Astrocyte (in vitro differentiated cells and primary cell): ENCODE measurements around the gene CAPNS1. TPM values are rescaled to one million over a fixed set of nuclear protein-coding genes. Genes with fewer than 3 reads are reported as not detected.
"Not testable (repeated sequence)": the region's sequence is repeated elsewhere in the genome, so short reads cannot be mapped to it uniquely, and the experiment has no call there.

Experiments used
- DNase-seq: peaks from one replicate; pipeline ENCODE4 v3.0.0-alpha.2; 2010; ENCODE audit warnings: low read depth
- FAIRE-seq: peaks from 2 replicates; lab custom pipeline; 2011; peaks lifted over from hg19 to GRCh38; lab: Jason Lieb, UNC
- H2AFZ ChIP-seq: 2 replicates; pipeline ENCODE4 v1.6.0; 2012; ENCODE audit warnings: low read depth, low read length, inconsistent platforms
- H3K27ac ChIP-seq: 2 replicates; pipeline ENCODE4 v1.5.1; 2011; ENCODE audit warnings: low read depth, low read length, inconsistent platforms
- H3K27me3 ChIP-seq: 2 replicates; pipeline ENCODE4 v1.6.0; 2011; ENCODE audit warnings: low read length, inconsistent platforms; ENCODE audit not compliant: insufficient read depth
- H3K36me3 ChIP-seq: 2 replicates; pipeline ENCODE4 v1.5.1; 2011; ENCODE audit warnings: low read length, inconsistent platforms; ENCODE audit not compliant: insufficient read depth
- H3K4me1 ChIP-seq: 2 replicates; pipeline ENCODE4 v1.5.1; 2011; ENCODE audit warnings: low read length, inconsistent platforms; ENCODE audit not compliant: insufficient read depth
- H3K4me2 ChIP-seq: 2 replicates; pipeline ENCODE4 v1.6.0; 2012; ENCODE audit warnings: low read length, inconsistent platforms
- H3K4me3 ChIP-seq: 2 replicates; pipeline ENCODE4 v1.5.1; 2011; ENCODE audit warnings: low read depth, mild to moderate bottlenecking, low read length, inconsistent platforms; ENCODE audit not compliant: insufficient read depth
- H3K79me2 ChIP-seq: 2 replicates; pipeline ENCODE4 v1.6.0; 2012; ENCODE audit warnings: mild to moderate bottlenecking, low read length, inconsistent platforms; ENCODE audit not compliant: insufficient read depth
- H3K9ac ChIP-seq: 2 replicates; pipeline ENCODE4 v1.6.0; 2012; ENCODE audit warnings: mild to moderate bottlenecking, low read length, inconsistent platforms
- H3K9me3 ChIP-seq: 2 replicates; pipeline ENCODE4 v1.5.1; 2012; ENCODE audit warnings: low read depth, mild to moderate bottlenecking, low read length, inconsistent platforms; ENCODE audit not compliant: insufficient read depth
- H4K20me1 ChIP-seq: 2 replicates; pipeline ENCODE4 v1.6.0; 2012; ENCODE audit warnings: low read length, inconsistent platforms; ENCODE audit not compliant: insufficient read depth
- H3K27ac Mint-ChIP-seq: one replicate; pipeline ENCODE4 v1.8.0; 2021; ENCODE audit warnings: mild to moderate bottlenecking, mixed read lengths; ENCODE audit not compliant: unreplicated experiment
- H3K27me3 Mint-ChIP-seq: one replicate; pipeline ENCODE4 v1.8.0; 2021; ENCODE audit warnings: low read depth, mixed read lengths; ENCODE audit not compliant: unreplicated experiment
- H3K36me3 Mint-ChIP-seq: one replicate; pipeline ENCODE4 v1.8.0; 2021; ENCODE audit warnings: low read depth, mixed read lengths; ENCODE audit not compliant: unreplicated experiment
- H3K4me1 Mint-ChIP-seq: one replicate; pipeline ENCODE4 v1.8.0; 2021; ENCODE audit warnings: low read depth, mixed read lengths; ENCODE audit not compliant: unreplicated experiment
- H3K4me3 Mint-ChIP-seq: one replicate; pipeline ENCODE4 v1.8.0; 2021; ENCODE audit warnings: mild to moderate bottlenecking, moderate library complexity, mixed read lengths; ENCODE audit not compliant: unreplicated experiment
- H3K9me3 Mint-ChIP-seq: one replicate; pipeline ENCODE4 v1.8.0; 2021; ENCODE audit warnings: mild to moderate bottlenecking, mixed read lengths; ENCODE audit not compliant: unreplicated experiment
- CTCF ChIP-seq: IDR thresholded peaks from 2 replicates; pipeline ENCODE4 v1.5.1; 2011; ENCODE audit warnings: low read depth, mild to moderate bottlenecking, inconsistent platforms, low read length, moderate library complexity; ENCODE audit not compliant: insufficient read depth
- EZH2 ChIP-seq: IDR thresholded peaks from 2 replicates; pipeline ENCODE4 v1.6.1; 2012; ENCODE audit warnings: mild to moderate bottlenecking, low read length, inconsistent platforms; ENCODE audit not compliant: insufficient read depth
- total RNA-seq: library from RNA; stranded (reverse); gene quantifications from 2 replicates; pipeline ENCODE4 v1.2.1, GENCODE V29; 2021

Gene CAPNS1
- total RNA-seq, 1 donor from 2014 or later = 665 TPM

- Histone ChIP-seq H3K27me3 (no peaks in the 10 kb centered on the region), H3K9me3 (no peaks in the 10 kb centered on the region), H3K4me3 (no peak overlapping the region), H3K79me2 (no peaks in the 10 kb centered on the region), H3K4me2 (no peak overlapping the region), H3K27ac (no peak overlapping the region), H3K36me3 (no peaks in the 10 kb centered on the region), H3K4me1 (peaks cover 5% of the 10 kb centered on the region), H2AFZ (no peak overlapping the region), H3K9ac (no peak overlapping the region), H4K20me1 (no peaks in the 10 kb centered on the region)
- Mint-ChIP-seq H3K4me3 (no peak overlapping the region), H3K4me1 (peaks cover 3% of the 10 kb centered on the region), H3K9me3 (peaks cover 8% of the 10 kb centered on the region), H3K27ac (no peak overlapping the region), H3K27me3 (no peaks in the 10 kb centered on the region), H3K36me3 (no peaks in the 10 kb centered on the region)
- no peak for TF ChIP-seq EZH2
- TF ChIP-seq CTCF = no peak
- DNase-seq = no peak
- FAIRE-seq = no peak
These were observed 33.0 kb downstream of the CAPNS1 start for GRCh38 chr19:36172852-36173251.

- not testable (repeated sequence) for H2AFZ ChIP-seq, H3K4me2 ChIP-seq, H3K27ac Mint-ChIP-seq, H3K79me2 ChIP-seq, H3K27me3 ChIP-seq, H3K4me3 ChIP-seq, H3K27ac ChIP-seq, H3K4me3 Mint-ChIP-seq, FAIRE-seq, H3K4me1 Mint-ChIP-seq, H3K36me3 Mint-ChIP-seq, H3K27me3 Mint-ChIP-seq, DNase-seq, H3K36me3 ChIP-seq, H3K4me1 ChIP-seq, H3K9ac ChIP-seq, H3K9me3 Mint-ChIP-seq, H3K9me3 ChIP-seq, H4K20me1 ChIP-seq
These were observed 34.0 kb downstream of the CAPNS1 start for GRCh38 chr19:36173846-36174245.

GRCh38 chr19:36179077-36179476, 39.2 kb downstream of the CAPNS1 start:
- H3K4me1 ChIP-seq, H3K4me3 Mint-ChIP-seq, H4K20me1 ChIP-seq, H3K4me2 ChIP-seq, H3K27me3 ChIP-seq, H3K27ac ChIP-seq, H3K36me3 ChIP-seq, DNase-seq, H2AFZ ChIP-seq, H3K27me3 Mint-ChIP-seq, H3K9ac ChIP-seq, H3K4me1 Mint-ChIP-seq, H3K79me2 ChIP-seq, H3K9me3 ChIP-seq, H3K4me3 ChIP-seq, H3K27ac Mint-ChIP-seq: not testable (repeated sequence)
- peaks cover 20% of the 10 kb centered on the region for H3K36me3 Mint-ChIP-seq
- peaks cover 12% of the 10 kb centered on the region for H3K9me3 Mint-ChIP-seq
- peak; percentile 62 for FAIRE-seq
